Activated CD8-positive, alpha-beta memory T cell treated with anti-CD3 and anti-CD28 coated beads, Interleukin-2, amount 50 U/mL, for 1 hour (primary cell): ENCODE data around the gene PTTG1IP2.
"Not testable (repeated sequence)": the region's sequence is repeated elsewhere in the genome, so short reads cannot be mapped to it uniquely, and the experiment has no call there.

Source experiments
- DNase-seq: peaks from one replicate; pipeline ENCODE4 v3.0.0-alpha.2; 2020; ENCODE audit errors: extremely low read depth

The PTTG1IP2 gene

GRCh38 chr7:90469554-90469953, at the start of gene PTTG1IP2:
PTTG1IP2 (plus strand) TSS chr7:90469639; CDS start chr7:90469787, 148 bp downstream.
- DNase-seq = no peak

- no peak for DNase-seq
Observed at GRCh38 chr7:90421651-90422050, 47.8 kb upstream of the PTTG1IP2 start.

DNA sequence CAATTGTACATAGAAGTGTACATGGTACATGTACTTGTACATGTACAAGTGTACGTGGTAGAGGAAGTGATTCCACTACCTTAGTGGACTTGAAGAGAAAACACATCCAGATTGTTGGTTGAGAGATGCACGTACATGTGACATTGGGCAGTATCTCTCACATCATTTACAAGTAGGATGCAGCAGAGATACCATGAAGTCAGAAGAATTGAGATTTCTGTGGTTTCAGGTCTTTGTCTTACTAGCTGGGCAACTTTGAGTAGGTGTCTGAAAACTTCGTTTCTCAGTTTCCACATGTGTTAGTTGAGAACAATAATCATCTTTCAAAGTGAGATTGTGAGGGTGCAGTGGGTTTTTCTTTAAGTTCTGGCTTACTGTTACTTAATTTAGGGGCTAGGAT, 44.7 kb upstream of the PTTG1IP2 start:
- no peak for DNase-seq

DNA sequence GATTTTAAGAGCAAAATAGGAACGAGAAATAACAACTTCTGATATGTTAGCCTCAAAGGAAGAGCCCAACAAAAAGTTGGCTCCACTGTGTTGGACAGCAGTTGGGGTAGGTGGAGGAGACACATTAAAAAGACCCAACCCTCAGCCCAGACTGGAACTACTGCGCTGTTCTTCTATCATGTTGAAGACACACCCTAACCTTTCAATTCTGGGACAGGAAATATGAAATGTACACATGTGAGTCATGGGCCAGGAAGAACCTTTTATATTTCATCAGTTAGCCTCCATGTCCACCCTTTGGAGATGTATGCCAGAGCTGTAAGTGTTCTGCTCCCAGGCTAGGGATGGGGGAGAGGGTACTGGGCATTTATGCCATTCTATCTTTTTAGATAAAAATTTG, 44.1 kb upstream of the PTTG1IP2 start:
- no peak for DNase-seq

GRCh38 chr7:90430614-90431460, 38.6 kb upstream of the PTTG1IP2 start:
- no peak for DNase-seq

DNA sequence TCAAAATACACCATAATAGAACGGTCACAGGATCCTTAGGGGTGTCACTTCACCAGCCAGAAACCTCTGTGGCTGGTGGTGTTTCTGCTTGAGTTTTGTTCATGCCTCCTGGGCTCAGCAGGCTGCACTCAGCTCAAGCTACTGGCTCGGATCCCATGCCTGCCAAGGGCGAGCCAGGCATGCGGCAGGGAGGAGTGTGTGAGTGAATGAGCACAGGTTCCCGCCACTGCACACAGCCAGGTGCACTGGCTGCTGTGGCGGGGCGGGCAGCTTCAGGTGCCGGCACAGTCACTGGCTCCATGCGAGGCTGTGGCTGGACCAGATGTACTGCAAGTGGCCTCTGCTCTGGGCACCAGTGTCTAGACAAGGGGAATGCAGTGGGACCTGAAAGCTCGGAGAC, 36.7 kb upstream of the PTTG1IP2 start:
- no peak for DNase-seq

DNA sequence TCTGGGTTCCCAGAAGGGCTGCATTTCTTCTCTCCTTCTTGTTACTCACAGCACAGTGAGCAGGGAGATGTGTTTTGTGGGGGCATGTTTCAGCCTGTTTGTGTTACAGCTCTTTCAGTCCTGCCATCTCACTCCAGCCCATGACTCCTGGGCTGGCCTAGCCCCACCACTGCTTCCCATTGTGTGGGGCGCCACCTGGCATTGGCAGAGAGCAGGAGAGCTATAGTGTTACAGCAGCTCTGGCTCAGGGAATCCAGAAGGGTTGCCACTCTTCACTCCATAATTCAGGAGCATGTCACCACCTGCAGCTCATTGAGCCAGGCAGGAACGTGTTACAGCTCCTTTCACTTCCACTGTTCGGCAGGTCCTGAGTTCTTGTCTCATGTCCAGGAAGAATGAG, 36.2 kb upstream of the PTTG1IP2 start:
- DNase-seq = no peak

DNA sequence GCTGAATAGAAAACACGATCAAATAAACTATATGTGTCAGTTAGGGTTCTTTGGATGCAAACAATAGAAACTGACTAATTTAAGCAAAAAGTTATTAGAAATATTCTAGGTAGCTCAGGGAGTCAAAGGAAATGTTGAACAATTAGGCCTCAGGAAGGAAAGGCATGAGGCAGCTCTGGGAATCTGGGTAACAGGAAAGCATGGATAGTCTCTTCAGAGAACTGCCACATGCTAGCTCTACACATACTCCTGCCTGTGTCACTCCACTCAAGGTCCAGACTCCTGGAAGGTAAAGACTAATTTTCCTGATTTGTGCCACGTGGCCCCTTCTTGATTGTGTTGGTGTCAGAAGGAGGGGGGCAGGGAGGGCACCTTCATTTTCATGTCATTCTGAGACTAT, 23.8 kb upstream of the PTTG1IP2 start:
- no peak for DNase-seq

GRCh38 chr7:90446137-90446899, 23.1 kb upstream of the PTTG1IP2 start:
- no peak for DNase-seq

DNA sequence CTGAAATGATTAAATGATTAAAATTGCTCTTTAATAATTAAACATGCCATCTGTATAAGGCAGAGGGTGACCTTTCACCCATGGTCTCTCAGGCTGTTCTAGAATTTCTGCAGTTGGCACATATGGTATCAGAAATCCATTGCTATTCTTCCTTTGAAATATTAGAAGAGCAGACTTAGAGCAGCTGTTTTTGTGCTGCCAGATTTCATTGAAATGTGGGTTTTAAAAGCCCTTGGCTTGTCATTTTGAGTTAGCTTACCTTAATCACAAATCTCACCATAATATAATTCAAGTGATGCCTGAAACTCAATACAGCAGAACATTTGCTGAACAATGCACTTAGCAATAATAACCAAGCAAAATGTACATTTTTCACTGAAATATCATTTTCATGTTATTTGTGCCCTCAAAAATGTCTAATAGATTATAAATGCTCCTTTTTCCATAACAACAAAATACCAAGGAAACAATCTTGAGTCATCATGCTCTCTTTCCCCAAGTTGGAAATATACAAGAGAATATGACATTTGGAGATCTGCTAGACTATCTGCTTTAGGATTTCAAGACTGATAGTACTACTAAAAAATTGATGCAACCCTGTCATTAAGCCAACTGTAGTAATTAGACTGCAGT, 16.1 kb upstream of the PTTG1IP2 start:
- no peak for DNase-seq

GRCh38 chr7:90453931-90454330, 15.5 kb upstream of the PTTG1IP2 start:
- DNase-seq = no peak

GRCh38 chr7:90455163-90456030, 14.0 kb upstream of the PTTG1IP2 start:
- no peak for DNase-seq

DNA sequence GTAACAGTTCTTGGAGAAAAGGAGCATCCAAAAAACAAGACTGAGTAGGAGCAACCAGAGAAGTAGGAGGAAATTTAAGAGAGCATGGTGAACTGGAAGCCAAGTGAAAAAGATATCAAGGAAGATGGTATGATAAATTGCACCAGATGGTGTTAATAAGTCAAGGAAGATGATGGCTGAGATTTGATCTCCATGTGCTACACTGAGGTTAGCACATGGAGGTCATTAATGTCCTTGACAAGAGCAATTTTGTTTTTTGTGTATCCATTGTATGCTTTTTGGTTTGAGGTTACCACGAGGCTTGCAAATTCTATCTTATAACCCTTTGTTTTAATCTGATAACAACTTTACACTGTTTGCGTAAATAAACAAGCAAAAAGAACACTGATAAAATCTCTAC, 11.3 kb upstream of the PTTG1IP2 start:
- DNase-seq = no peak

DNA sequence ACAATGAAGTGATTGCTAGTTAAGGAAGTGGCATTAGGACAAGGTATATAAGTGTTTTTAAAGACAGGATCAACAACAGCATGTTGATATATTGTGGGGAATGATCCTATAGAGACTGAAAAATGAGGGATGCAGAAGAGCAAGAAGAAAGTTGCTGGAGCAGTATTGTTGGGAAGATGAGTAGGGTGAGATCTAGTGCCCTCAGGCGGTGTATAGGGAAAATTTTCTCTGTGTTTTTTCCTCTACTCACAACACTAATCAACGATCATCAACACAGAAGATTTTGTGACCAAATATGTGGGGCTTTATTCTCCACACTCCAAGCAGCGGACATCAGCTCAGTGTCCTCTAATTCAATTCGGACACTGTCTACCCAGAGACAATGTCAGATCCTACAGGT, 9.6 kb upstream of the PTTG1IP2 start:
- no peak for DNase-seq

GRCh38 chr7:90461219-90461618, 8.2 kb upstream of the PTTG1IP2 start:
- DNase-seq = no peak

DNA sequence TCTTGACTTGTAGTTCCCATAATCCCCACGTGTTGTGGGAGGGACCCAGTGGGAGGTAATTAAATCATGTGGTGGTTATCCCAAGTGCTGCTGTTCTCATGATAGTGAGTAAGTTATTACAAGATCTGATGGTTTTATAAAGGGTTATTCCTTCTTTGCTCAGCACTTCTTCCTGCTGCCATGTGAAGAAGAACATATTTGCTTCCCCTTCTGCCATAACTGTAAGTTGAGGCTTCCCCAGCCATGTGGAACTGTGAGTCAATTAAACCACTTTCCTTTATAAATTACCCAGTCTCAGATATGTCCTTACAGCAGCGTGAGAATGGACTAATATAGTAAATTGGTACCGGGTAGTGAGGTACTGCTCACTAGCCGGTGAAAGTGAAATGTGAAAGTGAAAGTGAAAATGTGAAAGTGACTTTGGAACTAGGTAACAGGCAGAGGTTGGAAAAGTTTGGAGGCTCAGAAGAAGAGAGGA, 6.2 kb upstream of the PTTG1IP2 start:
- DNase-seq = not testable (repeated sequence)

DNA sequence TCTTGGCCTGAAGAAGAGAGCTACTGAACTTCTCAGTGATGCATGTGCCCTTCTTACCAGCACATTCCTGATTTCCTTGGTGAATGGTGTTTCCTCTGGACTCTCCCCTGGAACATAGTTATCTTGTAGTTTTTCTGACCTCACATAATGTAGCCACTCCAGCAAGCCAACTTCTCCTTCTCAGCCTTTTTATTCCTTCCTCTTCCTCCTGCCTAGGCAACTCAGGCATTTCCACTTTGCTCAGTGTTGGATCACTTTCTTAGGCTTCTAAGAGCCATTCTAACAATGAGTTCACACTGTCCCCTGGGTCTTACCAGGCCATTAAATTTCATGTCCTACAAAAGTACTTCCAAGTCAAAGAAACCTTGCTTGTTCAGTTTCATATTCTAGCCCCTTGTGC, 3.6 kb upstream of the PTTG1IP2 start:
- no peak for DNase-seq

DNA sequence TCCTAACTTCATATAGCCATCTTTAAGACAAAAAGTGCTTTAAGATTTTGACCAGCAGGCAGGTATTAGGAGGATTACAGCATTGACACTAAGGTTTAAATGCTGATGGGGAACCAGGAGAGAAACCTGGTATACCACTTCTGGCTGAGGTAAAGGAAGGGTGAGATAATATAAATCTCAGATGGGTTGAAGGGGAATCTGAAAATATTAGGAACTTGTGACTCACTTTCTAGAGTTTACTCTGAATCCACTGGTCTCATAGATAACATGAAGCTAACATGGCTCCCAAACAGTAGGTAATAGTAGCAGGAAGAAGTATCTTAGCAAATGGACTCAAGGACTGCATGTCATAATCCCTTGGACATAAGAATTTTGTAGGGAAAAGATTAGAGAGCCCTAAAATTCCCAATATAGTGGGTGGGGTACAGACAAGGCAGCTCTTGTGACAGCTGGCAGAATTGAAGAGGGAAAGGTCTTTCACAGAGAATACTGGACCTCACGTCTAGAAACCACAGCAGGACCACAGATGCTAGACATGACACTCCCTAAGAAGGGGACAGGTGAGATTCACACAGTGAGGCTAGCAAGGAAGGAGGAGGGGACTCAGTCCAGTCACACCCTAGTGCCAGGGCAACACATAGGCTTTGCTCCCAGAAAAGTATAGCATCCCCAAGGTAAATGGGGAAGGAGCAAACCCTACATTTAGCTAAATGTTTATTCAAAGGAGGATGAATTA, 3.5 kb downstream of the PTTG1IP2 start:
- no peak for DNase-seq

DNA sequence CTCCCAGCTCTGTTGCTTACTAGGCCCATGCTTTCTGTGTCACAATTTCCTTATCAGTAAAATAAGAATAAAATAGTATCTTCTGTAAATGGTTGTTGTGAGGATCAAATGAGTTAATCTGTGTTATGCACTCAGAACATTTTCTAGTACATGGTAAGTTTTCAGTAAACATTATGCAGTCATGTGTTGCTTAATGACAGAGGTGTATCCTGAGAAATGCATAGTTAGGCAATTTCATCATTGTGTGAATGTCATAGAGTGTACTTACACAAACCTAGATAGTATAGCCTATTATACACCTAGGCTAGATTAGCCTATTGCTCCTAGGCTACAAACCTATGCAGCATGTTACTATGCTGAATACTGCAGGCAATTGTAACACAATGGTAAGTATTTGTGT, 4.4 kb downstream of the PTTG1IP2 start:
- no peak for DNase-seq

GRCh38 chr7:90474284-90475210, 5.1 kb downstream of the PTTG1IP2 start:
- DNase-seq = no peak
